A549 (cell line): ENCODE measurements around the gene LRRC36. TPM values are rescaled to one million over a fixed set of nuclear protein-coding genes. Genes with fewer than 3 reads are reported as not detected.

Source experiments
- ATAC-seq, 2 experiments: fragments of 200-7000 bp in 1 of 2; fragments of >200 bp in 1 of 2; cut with Nextera tagmentation in 1 of 2; cut with Tn5 transposase in 1 of 2; 3 replicates each; pipeline versions ENCODE4 v1.8.0 to v1.9.1; 2018 to 2020; ENCODE audit warnings: mild to moderate bottlenecking in 1 of 2, moderate library complexity in 1 of 2
- CTCF ChIA-PET: fragments of 300-600 bp; sonication (Branson Sonifier 250); formaldehyde crosslinking; extraction: SDS; loops from one replicate; lab custom pipeline; 2021; ENCODE audit warnings: antibody characterized with exemption, inconsistent platforms; lab: Yijun Ruan, JAX
- POLR2A ChIA-PET: fragments of 350-600 bp; formaldehyde crosslinking; extraction: SDS; loops from one replicate; lab custom pipeline; 2021; ENCODE audit warnings: antibody characterized with exemption, inconsistent platforms; lab: Yijun Ruan, JAX
- DNase-seq, 2 experiments: peaks; one replicate each; pipeline versions ENCODE4 v3.0.0 to v3.0.0-alpha.2; 2011 to 2016; ENCODE audit warnings: low read depth in 1 of 2, low spot score in 1 of 2
- FAIRE-seq: peaks from 2 replicates; lab custom pipeline; 2011; peaks lifted over from hg19 to GRCh38; lab: Jason Lieb, UNC
- H3K27ac ChIP-seq, 2 experiments: fragments of >200 bp; sonication (Bioruptor Twin); formaldehyde crosslinking; 3 replicates each; pipeline ENCODE4 v1.5.1; 2016 to 2017
- H3K4me1 ChIP-seq: fragments of >200 bp; sonication (Bioruptor Twin); formaldehyde crosslinking; 3 replicates; pipeline ENCODE4 v1.6.1; 2016
- H3K4me2 ChIP-seq: fragments of >200 bp; sonication (Bioruptor Twin); formaldehyde crosslinking; 3 replicates; pipeline ENCODE4 v1.6.1; 2016
- H3K4me3 ChIP-seq: fragments of >200 bp; sonication (Bioruptor Twin); formaldehyde crosslinking; 3 replicates; pipeline ENCODE4 v1.5.1; 2016
- H3K9me3 ChIP-seq: fragments of >200 bp; sonication (Bioruptor Twin); formaldehyde crosslinking; 3 replicates; pipeline ENCODE4 v1.6.1; 2016
- BHLHE40 ChIP-seq: IDR thresholded peaks from 2 replicates; pipeline ENCODE4 v1.6.1; 2012; ENCODE audit warnings: low read depth, low read length, inconsistent platforms
- CEBPB ChIP-seq, 2 experiments: fragments of >200 bp in 1 of 2; sonication (Bioruptor Twin) in 1 of 2; formaldehyde crosslinking in 1 of 2; IDR thresholded peaks; 2 replicates each; pipeline ENCODE4 v1.6.1; 2012 to 2016
- ESRRA ChIP-seq: fragments of 150-350 bp; IDR thresholded peaks from 2 replicates; pipeline ENCODE4 v1.6.1; 2014; ENCODE audit warnings: mild to moderate bottlenecking, low read length, borderline replicate concordance
- GATA3 ChIP-seq: IDR thresholded peaks from 2 replicates; pipeline ENCODE4 v1.6.1; 2012; ENCODE audit warnings: borderline replicate concordance
- HEYL ChIP-seq: fragments of 250-450 bp; sonication (Bioruptor Pico); IDR thresholded peaks from 2 replicates; pipeline ENCODE4 v1.8.0; 2021; ENCODE audit warnings: mild to moderate bottlenecking, moderate library complexity
- HOXB13 ChIP-seq: fragments of 250-450 bp; sonication (Bioruptor Pico); IDR thresholded peaks from 2 replicates; pipeline ENCODE4 v1.5.0; 2020; ENCODE audit warnings: low read depth, mild to moderate bottlenecking, moderate library complexity
- JUNB ChIP-seq: fragments of >200 bp; sonication (Bioruptor Twin); formaldehyde crosslinking; IDR thresholded peaks from 2 replicates; pipeline ENCODE4 v1.6.1; 2016
- KDM1A ChIP-seq: fragments of 200-600 bp; sonication (generic); IDR thresholded peaks from 2 replicates; pipeline ENCODE4 v1.6.1; 2016; ENCODE audit warnings: low read depth, mild to moderate bottlenecking
- MAFK ChIP-seq: fragments of 450-650 bp; IDR thresholded peaks from 2 replicates; pipeline ENCODE4 v1.6.1; 2014; ENCODE audit not compliant: partially characterized antibody
- MAZ ChIP-seq: fragments of 150-350 bp; IDR thresholded peaks from 2 replicates; pipeline ENCODE4 v1.6.1; 2014; ENCODE audit warnings: antibody characterized with exemption, low read depth, low read length, borderline replicate concordance
- MYC ChIP-seq: IDR thresholded peaks from 2 replicates; pipeline ENCODE4 v1.6.1; 2012; ENCODE audit warnings: mild to moderate bottlenecking, inconsistent platforms, low read length, improper control_type of control experiment, borderline replicate concordance
- NPAS2 ChIP-seq: fragments of 250-450 bp; sonication (Bioruptor Pico); IDR thresholded peaks from 2 replicates; pipeline ENCODE4 v1.8.0; 2022; ENCODE audit warnings: mild to moderate bottlenecking, moderate library complexity, borderline replicate concordance
- NR3C1 ChIP-seq: fragments of >200 bp; sonication (Bioruptor Twin); formaldehyde crosslinking; IDR thresholded peaks from 3 replicates; pipeline ENCODE4 v1.6.1; 2017
- PHF8 ChIP-seq: fragments of 200-600 bp; sonication (generic); IDR thresholded peaks from 2 replicates; pipeline ENCODE4 v1.6.1; 2016; ENCODE audit warnings: low read depth, mild to moderate bottlenecking, antibody characterized with exemption, moderate library complexity, borderline replicate concordance
- POLR2A ChIP-seq: IDR thresholded peaks from 2 replicates; pipeline ENCODE4 v1.6.1; 2012; ENCODE audit warnings: mild to moderate bottlenecking, low read length
- RAD21 ChIP-seq, 2 experiments: fragments of >200 bp in 1 of 2; sonication (Bioruptor Twin) in 1 of 2; formaldehyde crosslinking in 1 of 2; IDR thresholded peaks in 1 of 2; conservative IDR thresholded peaks in 1 of 2; 2 replicates in 1 of 2; 3 replicates in 1 of 2; pipeline ENCODE4 v1.6.1; 2012 to 2018; ENCODE audit warnings: inconsistent platforms in 1 of 2
- RCOR1 ChIP-seq: fragments of 150-350 bp; IDR thresholded peaks from 2 replicates; pipeline ENCODE4 v1.6.1; 2014; ENCODE audit warnings: antibody characterized with exemption, low read length, low read depth
- RFX5 ChIP-seq: fragments of 450-650 bp; IDR thresholded peaks from 2 replicates; pipeline ENCODE4 v1.7.1; 2014; ENCODE audit warnings: antibody characterized with exemption, mild to moderate bottlenecking, moderate library complexity
- SREBF2 ChIP-seq: fragments of 450-650 bp; IDR thresholded peaks from 2 replicates; pipeline ENCODE4 v1.6.1; 2014; ENCODE audit warnings: mild to moderate bottlenecking, moderate library complexity
- TP53 ChIP-seq: fragments of 250-450 bp; sonication (Bioruptor Pico); IDR thresholded peaks from 2 replicates; pipeline ENCODE4 v1.5.0; 2021; ENCODE audit warnings: mild to moderate bottlenecking, moderate library complexity
- ZSCAN20 ChIP-seq: fragments of 250-450 bp; sonication (Bioruptor Pico); IDR thresholded peaks from 2 replicates; pipeline ENCODE4 v1.8.0; 2022; ENCODE audit warnings: mild to moderate bottlenecking, moderate library complexity
- WGBS: methylation state at CpG from one replicate; pipeline ENCODE4 v1.1.6; 2017; ENCODE audit errors: missing lambda C conversion rate; 5-methylcytosine and 5-hydroxymethylcytosine counted together
- polyA plus RNA-seq, 4 experiments: library from polyadenylated mRNA; depleted of rRNA in 3 of 4; stranded (reverse); fragments of >200 nt; fragmentation: RNase III in 1 of 4; extraction: RNeasy Plus Mini Kit Qiagen cat#74134 plus additional on column Dnase treatment in 1 of 4; gene quantifications; 2 replicates in 3 of 4; 3 replicates in 1 of 4; pipeline ENCODE4 v1.2.3, GENCODE V29; 2011 to 2017
- TF ChIP-seq, protein P1 (sequence below): fragments of 250-450 bp; sonication (Bioruptor Pico); IDR thresholded peaks from 2 replicates; pipeline ENCODE4 v1.5.0; 2021; ENCODE audit warnings: mild to moderate bottlenecking, moderate library complexity, borderline replicate concordance
- TF ChIP-seq, protein P2 (sequence below): fragments of >200 bp; sonication (Bioruptor Twin); formaldehyde crosslinking; IDR thresholded peaks from 3 replicates; pipeline ENCODE4 v1.6.1; 2016
- TF ChIP-seq, protein P3 (sequence below): fragments of >200 bp; sonication (Bioruptor Twin); formaldehyde crosslinking; IDR thresholded peaks from 2 replicates; pipeline ENCODE4 v1.6.1; 2016

The LRRC36 gene
- polyA plus RNA-seq, 2 of the 4 experiments (the other 2 are of a cell fraction), result 0.48 to 0.57 TPM

DNA sequence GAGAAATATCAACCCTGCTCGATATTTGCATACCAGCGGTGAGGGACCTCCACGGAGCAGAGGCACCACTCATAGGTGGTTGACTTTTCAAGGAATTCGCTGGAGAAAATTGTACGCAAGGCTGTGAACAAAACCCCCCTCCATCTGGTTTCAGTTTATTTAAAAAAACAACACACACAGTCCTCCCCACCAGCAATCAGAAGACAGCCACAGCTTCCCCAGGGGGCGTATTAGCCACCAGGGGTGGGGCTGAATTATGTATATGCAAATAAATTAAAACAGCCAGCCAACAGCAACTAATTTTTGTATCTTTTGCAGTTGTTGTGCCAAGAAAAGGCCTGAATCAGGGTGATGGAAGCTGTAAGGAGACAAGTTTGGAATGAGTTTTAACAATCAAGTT is 98.4 kb downstream of the LRRC36 start (continued):
- TF ChIP-seq CEBPB (IDR thresholded peaks at IDR 0.05) (no peak), MAZ (no peak), JUNB (no peak), KDM1A (no peak)

DNA sequence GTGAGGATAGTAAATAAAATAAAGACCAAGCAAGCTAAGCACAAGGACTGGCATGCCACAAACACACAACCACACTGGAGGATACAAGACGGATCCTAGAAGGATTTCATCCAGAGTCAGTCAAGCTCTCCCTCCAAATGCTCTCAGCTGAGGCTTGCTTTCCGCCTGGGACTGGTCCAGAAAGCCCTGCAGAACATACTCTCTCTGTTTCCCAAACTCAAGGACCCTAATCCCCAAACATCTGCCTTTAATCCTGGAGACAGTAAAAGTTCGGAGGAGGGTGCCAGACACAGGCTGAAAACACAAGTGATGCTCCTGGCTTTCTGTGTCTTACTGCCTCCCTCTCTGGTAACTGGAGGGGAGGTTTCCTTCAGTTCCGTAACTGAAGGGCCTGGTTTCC is 99.0 kb downstream of the LRRC36 start:
- DNase-seq (no peak), FAIRE-seq (no peak), ATAC-seq (no peak)
- WGBS, result 66% methylated on average over 4 of the region's 4 CpGs
- Histone ChIP-seq H3K4me2 (no peak overlapping the region), H3K4me1 (0 out of 3 replicates have a peak, but pooled peaks cover 3% of the 10 kb centered on the region), H3K4me3 (no peak overlapping the region), H3K27ac (no peak overlapping the region), H3K9me3 (no peaks in the 10 kb centered on the region)
- ChIA-PET POLR2A (no interaction called here), CTCF (interaction anchor here (1.1 to 10.9 kb wide), 9 partner anchors 8 to 166 kb away, joined by 3 to 207 read pairs (median 16); partner anchors contain the start of genes ATP6V0D1, KCTD19, LRRC36 and ZDHHC1)
- no peak for TF ChIP-seq RCOR1
- TF ChIP-seq, protein P1, sequence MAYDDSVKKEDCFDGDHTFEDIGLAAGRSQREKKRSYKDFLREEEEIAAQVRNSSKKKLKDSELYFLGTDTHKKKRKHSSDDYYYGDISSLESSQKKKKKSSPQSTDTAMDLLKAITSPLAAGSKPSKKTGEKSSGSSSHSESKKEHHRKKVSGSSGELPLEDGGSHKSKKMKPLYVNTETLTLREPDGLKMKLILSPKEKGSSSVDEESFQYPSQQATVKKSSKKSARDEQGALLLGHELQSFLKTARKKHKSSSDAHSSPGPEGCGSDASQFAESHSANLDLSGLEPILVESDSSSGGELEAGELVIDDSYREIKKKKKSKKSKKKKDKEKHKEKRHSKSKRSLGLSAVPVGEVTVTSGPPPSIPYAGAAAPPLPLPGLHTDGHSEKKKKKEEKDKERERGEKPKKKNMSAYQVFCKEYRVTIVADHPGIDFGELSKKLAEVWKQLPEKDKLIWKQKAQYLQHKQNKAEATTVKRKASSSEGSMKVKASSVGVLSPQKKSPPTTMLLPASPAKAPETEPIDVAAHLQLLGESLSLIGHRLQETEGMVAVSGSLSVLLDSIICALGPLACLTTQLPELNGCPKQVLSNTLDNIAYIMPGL, result no peak
- no peak for TF ChIP-seq MYC
- TF ChIP-seq GATA3, result no peak
- TF ChIP-seq, protein P2, sequence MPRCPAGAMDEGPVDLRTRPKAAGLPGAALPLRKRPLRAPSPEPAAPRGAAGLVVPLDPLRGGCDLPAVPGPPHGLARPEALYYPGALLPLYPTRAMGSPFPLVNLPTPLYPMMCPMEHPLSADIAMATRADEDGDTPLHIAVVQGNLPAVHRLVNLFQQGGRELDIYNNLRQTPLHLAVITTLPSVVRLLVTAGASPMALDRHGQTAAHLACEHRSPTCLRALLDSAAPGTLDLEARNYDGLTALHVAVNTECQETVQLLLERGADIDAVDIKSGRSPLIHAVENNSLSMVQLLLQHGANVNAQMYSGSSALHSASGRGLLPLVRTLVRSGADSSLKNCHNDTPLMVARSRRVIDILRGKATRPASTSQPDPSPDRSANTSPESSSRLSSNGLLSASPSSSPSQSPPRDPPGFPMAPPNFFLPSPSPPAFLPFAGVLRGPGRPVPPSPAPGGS, result no peak
- no peak for TF ChIP-seq HOXB13 (CRISPR knock-in tag)
- TF ChIP-seq RFX5, result no peak
- TF ChIP-seq NPAS2 (CRISPR knock-in tag), result no peak
- no peak for TF ChIP-seq MAFK
- no peak for TF ChIP-seq POLR2A
- no peak for TF ChIP-seq NR3C1
- TF ChIP-seq TP53 (CRISPR knock-in tag), result no peak
- TF ChIP-seq HEYL (CRISPR knock-in tag), result no peak
- no peak for TF ChIP-seq ESRRA
- TF ChIP-seq SREBF2, result no peak
- TF ChIP-seq PHF8, result no peak
- no peak for TF ChIP-seq JUNB
- TF ChIP-seq, protein P3, sequence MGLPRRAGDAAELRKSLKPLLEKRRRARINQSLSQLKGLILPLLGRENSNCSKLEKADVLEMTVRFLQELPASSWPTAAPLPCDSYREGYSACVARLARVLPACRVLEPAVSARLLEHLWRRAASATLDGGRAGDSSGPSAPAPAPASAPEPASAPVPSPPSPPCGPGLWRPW, result no peak
- TF ChIP-seq, all 56 proteins: peak for 0

DNA sequence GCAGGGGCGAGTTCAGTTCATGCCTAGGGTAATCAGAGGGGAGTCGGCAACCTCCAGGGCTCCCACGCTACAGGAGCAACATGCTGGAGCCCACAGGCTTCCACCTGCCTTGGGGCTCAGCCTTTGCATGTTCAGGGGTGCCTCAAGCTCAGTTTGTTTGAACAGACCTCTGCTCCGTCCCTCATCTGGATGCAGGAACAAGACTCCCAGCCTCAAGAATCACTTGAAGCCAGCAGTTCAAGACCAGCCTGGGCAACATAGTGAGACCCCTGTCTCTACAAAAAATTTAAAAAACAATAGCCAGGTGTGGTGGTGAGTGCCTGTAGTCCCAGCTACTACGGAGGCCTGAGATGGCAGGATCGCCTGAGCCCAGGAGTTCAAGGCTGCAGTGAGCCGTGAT is 99.4 kb downstream of the LRRC36 start:
- Histone ChIP-seq H3K4me3 (no peak overlapping the region), H3K9me3 (no peaks in the 10 kb centered on the region), H3K4me1 (0 out of 3 replicates have a peak, but pooled peaks cover 3% of the 10 kb centered on the region), H3K27ac (no peak overlapping the region), H3K4me2 (no peak overlapping the region)
- ChIA-PET POLR2A (no interaction called here), CTCF (interaction anchor here (0.6 to 10.9 kb wide), 11 partner anchors 8 to 166 kb away, joined by 3 to 207 read pairs (median 13); partner anchors contain the start of genes ATP6V0D1, KCTD19, LRRC36 and ZDHHC1)
- TF ChIP-seq MAFK (no peak), RAD21 (conservative IDR thresholded peaks at IDR 0.05 in 1 of 2, IDR thresholded peaks at IDR 0.05 in 1 of 2) (no peak), HOXB13 (CRISPR knock-in tag) (no peak), ZSCAN20 (no peak), GATA3 (no peak), NR3C1 (no peak), PHF8 (no peak), BHLHE40 (no peak)
- TF ChIP-seq, protein P2, result no peak
- no peak for ATAC-seq
- WGBS, result 63% methylated on average over 5 of the region's 7 CpGs
- DNase-seq, result no peak
- no peak for FAIRE-seq
